ENCODE measurements around the gene ZCCHC7.

GRCh38 chr9:37377688-37378612, 257.6 kb downstream of the ZCCHC7 start:
- TF ChIP-seq TCF7 (IDR thresholded peaks at IDR 0.05; ENCODE audit: borderline replicate concordance) (no peak), RAD21 (IDR thresholded peaks at IDR 0.05; ENCODE audit: insufficient read depth, low read depth, low read length) (no peak), CTCF (IDR thresholded peaks at IDR 0.05 in 2 of 3, conservative IDR thresholded peaks at IDR 0.05 in 1 of 3; ENCODE audit: control insufficient read depth in 2 of 3, extremely low read depth in 1 of 3, insufficient read depth in 1 of 3, low read depth in 3 of 3, low read length in 3 of 3) (no peak)

All from GM12878 (cell line).